SJSA1 (cell line): ENCODE data around the gene RAB40C. TPM values are rescaled to one million over a fixed set of nuclear protein-coding genes. Genes with fewer than 3 reads are reported as not detected.
A peak's percentile ranks its signal among the peaks of the same experiment; 100 is the strongest.

Experiments
- DNase-seq, 2 experiments: peaks; one replicate each; pipeline ENCODE4 v3.0.0-alpha.2; 2015 to 2020; ENCODE audit warnings: low spot score in 2 of 2, low read depth in 1 of 2
- H3K27ac ChIP-seq: fragments of 250-450 bp; sonication (Bioruptor Pico); 2 replicates; pipeline ENCODE4 v1.5.1; 2020; ENCODE audit warnings: mild to moderate bottlenecking, moderate library complexity
- H3K27me3 ChIP-seq: fragments of 250-450 bp; sonication (Bioruptor Pico); replicated peaks from 2 replicates; pipeline ENCODE4 v1.5.1; 2020; ENCODE audit warnings: mild to moderate bottlenecking, moderate library complexity
- H3K36me3 ChIP-seq: fragments of 250-450 bp; sonication (Bioruptor Pico); 2 replicates; pipeline ENCODE4 v1.5.1; 2020; ENCODE audit warnings: mild to moderate bottlenecking
- H3K4me1 ChIP-seq: fragments of 250-450 bp; sonication (Bioruptor Pico); replicated peaks from 2 replicates; pipeline ENCODE4 v1.6.1; 2021; ENCODE audit warnings: mild to moderate bottlenecking
- H3K4me3 ChIP-seq: fragments of 250-450 bp; sonication (Bioruptor Pico); 2 replicates; pipeline ENCODE4 v1.5.1; 2020; ENCODE audit warnings: mild to moderate bottlenecking
- H3K9me3 ChIP-seq: fragments of 250-450 bp; sonication (Bioruptor Pico); replicated peaks from 2 replicates; pipeline ENCODE4 v1.5.1; 2020; ENCODE audit warnings: mild to moderate bottlenecking
- total RNA-seq: library from RNA; depleted of rRNA; stranded (reverse); fragments of >200 nt; shearing (Covaris generic); gene quantifications from 2 replicates; pipeline ENCODE4 v1.2.3, GENCODE V29; 2014

Gene RAB40C
- total RNA-seq, 1 experiment from 2014 or later = 17.8 TPM

DNA sequence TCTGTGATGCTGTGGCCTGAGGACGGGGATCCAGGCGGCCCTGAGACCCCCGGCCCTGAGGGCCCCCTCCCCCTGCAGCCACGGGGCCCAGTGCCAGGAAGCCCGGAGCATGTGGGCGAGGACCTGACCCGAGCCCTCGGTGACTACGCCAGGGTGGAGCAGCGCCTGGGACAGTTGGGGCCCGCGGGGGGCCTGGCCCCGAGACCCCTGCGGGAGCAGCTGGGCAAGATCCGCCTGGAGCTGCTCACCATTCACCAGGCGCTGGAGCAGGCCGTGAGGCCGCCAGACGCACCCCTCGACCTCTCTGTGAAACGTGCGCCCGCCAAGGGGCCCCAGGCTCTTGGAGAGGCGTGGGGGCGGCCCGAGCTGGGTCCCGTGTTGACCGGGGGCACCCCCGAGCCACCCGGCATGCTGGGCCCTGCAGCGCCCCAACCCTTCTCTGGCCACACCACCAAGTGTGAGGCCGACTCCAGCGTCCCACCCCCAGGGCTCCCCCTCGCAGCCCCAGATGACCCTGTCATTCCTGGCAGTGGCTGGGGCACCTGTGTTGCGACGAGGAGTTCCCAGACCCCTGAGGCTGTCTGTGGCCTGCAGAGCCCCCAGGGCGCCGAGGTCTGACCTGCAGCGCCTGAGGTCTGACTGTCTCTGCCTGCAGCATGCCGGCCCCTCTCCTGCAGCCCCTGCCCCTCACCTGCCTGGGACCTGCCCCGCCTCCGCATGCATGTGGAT lies 25.0 kb upstream of the RAB40C start:
- H3K27ac ChIP-seq = no peak overlapping the region
- DNase-seq = no peak
- no peak overlapping the region for H3K4me3 ChIP-seq
- peaks cover under 1% of the 10 kb centered on the region for H3K36me3 ChIP-seq
- H3K27me3 ChIP-seq = peaks cover 20% of the 10 kb centered on the region
- peaks cover 6% of the 10 kb centered on the region for H3K4me1 ChIP-seq
- H3K9me3 ChIP-seq = 0 out of 2 replicates have a peak, but pooled peaks cover under 1% of the 10 kb centered on the region

DNA sequence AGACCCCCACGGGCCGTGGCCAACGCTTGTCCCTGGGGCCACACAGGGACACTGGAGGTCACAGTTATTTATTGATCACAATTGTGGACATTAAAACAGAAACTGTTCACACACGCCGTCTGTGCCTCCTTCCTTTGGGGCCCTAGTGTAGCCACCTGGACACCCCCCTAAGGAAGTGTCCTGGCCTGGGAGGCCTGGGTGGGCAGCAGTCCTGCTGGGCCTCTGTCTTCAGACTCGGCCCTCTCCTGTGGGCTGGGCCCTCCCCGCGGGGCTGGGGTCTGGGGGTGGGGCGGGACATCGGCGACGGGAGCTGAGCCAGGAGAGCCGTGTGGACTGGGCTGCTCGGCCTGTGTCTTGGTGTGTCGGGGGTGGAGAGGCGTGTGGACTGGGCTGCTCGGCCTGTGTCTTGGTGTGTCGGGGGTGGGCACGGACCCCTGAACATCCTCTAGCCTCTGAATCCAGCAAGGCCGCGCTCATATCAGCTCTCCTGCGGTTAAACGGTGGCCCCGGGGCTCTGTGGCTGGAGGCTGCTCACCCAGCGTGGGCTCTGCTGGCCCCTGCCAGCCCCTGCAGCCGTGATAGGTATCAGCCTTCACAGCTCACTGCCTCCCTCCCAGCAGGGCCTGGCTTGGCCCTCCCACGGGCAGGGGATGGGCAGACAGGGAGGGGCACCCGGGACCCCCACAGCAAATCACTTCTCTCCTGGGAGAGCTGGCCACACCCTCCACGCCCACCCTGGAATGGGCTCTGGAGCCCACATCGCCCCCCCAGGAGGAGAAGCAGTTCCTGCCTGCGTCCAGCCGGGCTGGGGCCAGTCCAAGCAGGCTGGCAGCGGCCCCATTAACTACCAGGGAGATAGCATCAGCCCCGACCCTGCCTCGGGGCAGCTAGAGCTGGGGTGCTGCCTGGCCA lies 24.2 kb upstream of the RAB40C start:
- Histone ChIP-seq H3K36me3 (peaks cover 5% of the 10 kb centered on the region), H3K4me3 (no peak overlapping the region), H3K27ac (no peak overlapping the region), H3K27me3 (peaks cover 19% of the 10 kb centered on the region), H3K9me3 (0 out of 2 replicates have a peak, but pooled peaks cover 4% of the 10 kb centered on the region), H3K4me1 (peaks cover 11% of the 10 kb centered on the region)
- DNase-seq = no peak

DNA sequence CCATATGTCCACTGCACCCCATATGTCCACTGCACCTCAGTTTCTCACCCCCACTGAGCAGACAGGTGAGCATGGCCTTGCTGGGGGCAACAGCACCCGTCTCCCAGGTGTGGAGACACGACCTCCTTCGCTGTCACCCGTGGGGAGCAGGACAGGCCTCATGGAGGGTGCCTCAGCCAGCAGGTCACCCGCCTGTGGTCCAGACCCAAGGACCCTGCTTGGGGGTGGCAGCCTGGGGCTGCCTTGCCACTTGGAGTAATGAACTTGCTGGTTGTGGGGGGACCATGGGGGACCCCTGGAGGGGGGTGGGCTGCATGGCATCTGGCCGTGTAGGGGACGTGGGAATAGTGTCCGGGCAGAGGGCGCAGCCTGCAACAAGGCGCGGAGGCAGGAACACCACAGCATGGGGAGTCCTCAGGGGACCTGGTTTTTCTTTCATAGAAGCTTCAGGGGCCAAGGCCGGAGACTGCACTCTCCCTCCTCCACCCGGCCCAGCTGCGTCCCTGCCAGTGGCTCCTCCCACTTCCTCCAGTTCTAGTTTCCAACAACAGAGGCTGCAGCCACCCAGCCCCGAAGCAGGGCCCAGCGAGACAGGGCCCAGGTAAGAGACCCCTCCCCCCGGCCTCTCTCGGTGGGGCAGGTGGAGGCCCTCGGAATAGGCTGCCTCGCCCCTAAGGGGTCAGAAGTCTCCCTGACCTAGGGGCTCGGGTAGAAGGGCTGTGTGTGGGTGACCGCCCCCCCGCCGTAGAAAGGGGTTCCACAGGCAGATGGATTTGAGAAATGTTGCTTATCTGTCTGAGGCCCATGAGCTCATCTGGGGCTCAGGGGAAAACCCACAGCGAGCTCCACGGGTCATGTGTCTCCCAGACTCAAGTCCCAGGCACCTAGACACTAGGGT lies 23.1 kb upstream of the RAB40C start, which contains the start of gene NHLRC4:
NHLRC4 (plus strand) TSS at position 531 of the 898 bp plus-strand sequence. CDS start 1,043 bp downstream, outside the sequence.
- Histone ChIP-seq H3K27me3 (peaks cover 8% of the 10 kb centered on the region), H3K4me1 (peaks cover 13% of the 10 kb centered on the region), H3K4me3 (no peak within 1 kb of the TSS), H3K27ac (no peak within 1 kb of the TSS), H3K9me3 (0 out of 2 replicates have a peak, but pooled peaks cover 4% of the 10 kb centered on the region), H3K36me3 (peaks cover 5% of the 10 kb centered on the region)
- DNase-seq = no peak

DNA sequence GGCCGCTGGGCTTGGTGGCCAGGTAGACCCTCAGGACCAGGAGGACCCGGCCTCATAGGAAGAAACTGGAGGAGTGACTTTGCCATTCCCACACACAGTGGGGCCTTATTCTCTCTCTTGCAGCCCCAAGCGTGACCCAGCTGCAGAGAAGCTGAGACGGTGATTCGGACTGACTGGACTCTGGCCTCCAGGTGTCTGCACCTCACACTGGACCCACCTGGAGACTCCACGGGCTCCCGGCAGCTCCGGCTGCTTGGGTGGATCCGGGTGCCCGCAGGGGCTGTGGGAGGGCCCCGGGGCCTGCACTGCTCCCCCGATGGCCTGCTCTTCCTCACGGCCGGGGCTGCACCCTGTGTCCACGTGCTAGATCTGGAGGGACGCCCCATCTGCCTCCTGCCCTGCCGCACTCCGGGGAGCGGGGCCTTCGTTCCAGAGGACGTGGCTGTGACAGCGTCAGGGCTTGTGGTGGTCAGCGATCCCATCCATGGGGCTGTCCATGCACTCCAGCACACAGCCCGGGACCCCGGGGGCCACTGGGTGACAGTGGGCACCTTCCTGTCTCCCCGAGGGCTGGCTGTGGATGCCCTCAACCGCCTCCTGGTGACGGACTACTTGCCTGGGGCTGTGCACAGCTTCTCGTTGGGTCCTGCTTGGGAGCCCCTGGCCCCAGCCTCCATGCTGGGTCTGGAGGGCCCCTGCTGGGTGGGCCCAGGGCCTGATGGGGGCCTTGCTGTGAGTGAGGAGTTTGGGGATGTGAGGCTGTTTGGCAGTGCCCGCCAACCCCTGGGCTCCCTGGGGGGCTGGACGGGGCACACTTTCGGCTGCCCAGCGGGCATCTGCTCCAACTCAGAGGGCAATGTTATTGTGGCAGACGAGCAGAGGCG lies 22.3 kb upstream of the RAB40C start:
- H3K36me3 ChIP-seq = peaks cover 8% of the 10 kb centered on the region
- peaks cover 1% of the 10 kb centered on the region; the same call in 1 of the 2 replicates for H3K27me3 ChIP-seq
- no peak for DNase-seq
- H3K4me1 ChIP-seq = peaks cover 13% of the 10 kb centered on the region
- H3K9me3 ChIP-seq = 0 out of 2 replicates have a peak, but pooled peaks cover 4% of the 10 kb centered on the region
- no peak overlapping the region for H3K27ac ChIP-seq
- H3K4me3 ChIP-seq = no peak overlapping the region

DNA sequence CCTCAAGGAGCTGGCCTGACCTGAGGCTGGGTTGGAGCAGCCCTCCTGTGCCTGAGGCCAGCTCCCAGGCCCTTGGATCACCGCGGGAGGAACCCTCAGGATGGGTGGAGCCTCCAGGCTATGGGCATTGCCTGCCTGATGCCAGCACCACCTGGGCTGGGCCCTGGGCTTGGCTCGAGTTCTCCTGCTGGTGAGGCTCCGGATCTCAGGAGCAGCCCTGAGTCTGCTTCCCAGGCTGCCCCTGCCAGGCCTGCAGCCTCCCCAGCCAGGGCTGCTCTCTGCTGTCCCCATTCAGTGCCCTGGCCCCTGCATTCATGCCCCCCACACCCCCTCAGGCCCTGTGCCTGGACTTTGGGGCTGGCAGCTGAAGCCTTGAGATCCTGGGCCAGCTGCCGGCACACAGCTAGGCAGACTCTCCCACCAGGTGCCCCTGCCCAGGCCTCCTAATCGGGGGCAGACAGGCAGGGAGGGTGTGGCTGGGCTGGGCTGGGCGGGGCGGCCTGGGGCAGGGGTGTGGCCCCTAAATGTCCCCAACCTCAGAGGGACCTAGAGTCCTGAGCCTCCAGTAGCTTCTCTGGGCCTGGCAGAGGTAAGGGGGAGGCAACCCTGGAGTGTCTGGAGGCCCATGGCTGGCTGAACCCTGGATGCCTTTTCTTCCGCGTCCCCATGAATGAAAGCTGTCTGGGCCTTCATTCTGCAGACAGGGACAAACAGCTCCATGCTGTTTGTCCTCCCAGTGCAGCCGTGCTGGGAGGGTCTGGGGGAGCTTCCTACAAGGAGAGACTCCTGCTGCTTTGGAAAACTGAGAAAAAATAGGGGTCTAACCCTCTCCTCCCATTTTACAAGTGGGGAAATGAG lies 21.2 kb upstream of the RAB40C start:
- H3K9me3 ChIP-seq = 0 out of 2 replicates have a peak, but pooled peaks cover 4% of the 10 kb centered on the region
- no peaks in the 10 kb centered on the region for H3K27me3 ChIP-seq
- H3K27ac ChIP-seq = no peak overlapping the region
- H3K36me3 ChIP-seq = peaks cover 8% of the 10 kb centered on the region
- H3K4me1 ChIP-seq = peaks cover 13% of the 10 kb centered on the region
- no peak overlapping the region; the same call in 1 of the 2 replicates for H3K4me3 ChIP-seq
- no peak for DNase-seq

DNA sequence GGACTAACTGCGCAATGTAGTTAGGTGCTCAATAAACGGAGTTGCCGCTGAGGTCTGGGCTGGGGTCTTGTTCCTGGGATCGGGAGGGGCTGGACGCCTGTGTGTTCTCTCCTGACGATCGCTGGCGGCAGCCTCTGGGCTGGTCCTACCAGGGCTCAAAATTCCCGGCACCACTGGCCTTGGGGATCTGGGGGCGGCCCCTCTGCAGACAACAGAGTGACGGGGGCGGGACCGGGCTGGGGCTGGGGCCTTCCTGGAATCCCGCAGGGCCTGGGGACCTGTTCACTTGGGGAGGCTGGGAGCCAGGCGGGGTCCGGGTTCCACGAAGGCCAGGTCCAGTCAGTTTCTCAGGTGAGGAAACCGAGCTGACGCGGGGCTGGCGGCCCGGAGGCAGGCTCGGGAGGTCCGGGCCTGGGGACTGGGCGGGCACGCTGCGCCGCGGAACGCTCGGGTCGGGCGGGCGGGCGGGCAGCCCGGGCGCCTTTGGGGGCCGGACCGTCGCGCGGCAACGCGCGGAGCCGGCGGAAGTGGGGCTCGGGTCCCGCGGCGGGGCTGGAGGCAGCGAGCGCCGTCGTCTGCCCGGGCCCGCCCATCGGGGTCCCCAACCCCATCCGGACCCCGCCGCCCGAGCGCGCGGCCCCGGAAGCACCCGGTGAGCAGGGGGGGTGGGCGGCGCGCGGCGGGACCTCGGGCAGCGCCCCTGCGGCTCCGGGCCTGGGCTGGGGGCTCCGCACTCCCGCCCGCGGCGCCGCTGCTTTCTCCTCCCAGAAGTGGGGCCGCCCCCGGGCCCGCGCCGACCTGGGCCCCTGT lies 20.2 kb upstream of the RAB40C start, which contains the start of gene PIGQ:
PIGQ (plus strand) TSS at position 524 of the 810 bp plus-strand sequence. CDS start 4,107 bp downstream, outside the sequence.
- peak within 1 kb of the TSS; percentile 99 for H3K4me3 ChIP-seq
- peaks cover 13% of the 10 kb centered on the region for H3K4me1 ChIP-seq
- peaks cover 18% of the 10 kb centered on the region for H3K36me3 ChIP-seq
- peak; percentile 69 to 81 for DNase-seq
- H3K9me3 ChIP-seq = 0 out of 2 replicates have a peak, but pooled peaks cover 4% of the 10 kb centered on the region
- H3K27me3 ChIP-seq = no peaks in the 10 kb centered on the region
- peak within 1 kb of the TSS; percentile 63 for H3K27ac ChIP-seq

DNA sequence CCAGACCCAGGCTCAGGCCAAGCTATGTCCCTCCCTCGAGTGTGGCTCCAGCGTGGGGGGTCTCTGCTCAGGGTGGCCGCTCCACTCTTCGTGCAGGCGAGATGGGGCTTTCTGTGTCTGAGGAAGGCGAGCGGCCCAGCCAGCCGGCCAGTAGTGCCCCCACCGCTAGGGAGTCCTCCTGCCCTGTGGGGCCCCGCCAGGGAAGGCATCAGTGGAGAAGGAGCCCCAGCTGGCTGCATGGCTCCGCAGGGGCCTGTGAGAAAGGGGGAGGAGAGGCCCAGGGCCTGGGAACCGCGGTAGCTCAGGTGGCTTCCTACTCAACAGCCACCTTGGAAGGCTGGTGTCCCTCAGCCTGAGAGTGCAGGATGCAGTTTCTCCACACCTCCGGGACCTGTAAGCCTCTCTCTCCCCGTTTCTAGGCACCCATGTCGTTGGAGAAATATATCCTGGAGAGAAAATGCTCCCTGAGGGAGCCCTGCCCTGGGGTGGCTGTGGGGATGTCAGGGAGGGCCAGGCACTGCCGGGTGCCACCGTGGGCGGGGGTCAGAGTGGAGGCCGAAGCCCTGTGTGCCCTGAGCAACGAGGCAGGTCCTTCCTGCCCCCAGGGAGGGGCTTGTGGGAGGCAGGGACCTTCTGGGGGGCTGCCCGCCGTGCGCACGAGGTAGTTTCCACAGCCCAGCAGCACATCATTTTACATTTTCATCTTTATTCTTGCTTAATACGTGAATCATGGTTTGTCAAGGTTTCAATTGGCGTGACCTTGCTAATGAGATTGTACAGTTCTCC lies 16.8 kb upstream of the RAB40C start:
- Histone ChIP-seq H3K27ac (no peak overlapping the region), H3K4me1 (peaks cover 13% of the 10 kb centered on the region), H3K36me3 (peaks cover 34% of the 10 kb centered on the region)

DNA sequence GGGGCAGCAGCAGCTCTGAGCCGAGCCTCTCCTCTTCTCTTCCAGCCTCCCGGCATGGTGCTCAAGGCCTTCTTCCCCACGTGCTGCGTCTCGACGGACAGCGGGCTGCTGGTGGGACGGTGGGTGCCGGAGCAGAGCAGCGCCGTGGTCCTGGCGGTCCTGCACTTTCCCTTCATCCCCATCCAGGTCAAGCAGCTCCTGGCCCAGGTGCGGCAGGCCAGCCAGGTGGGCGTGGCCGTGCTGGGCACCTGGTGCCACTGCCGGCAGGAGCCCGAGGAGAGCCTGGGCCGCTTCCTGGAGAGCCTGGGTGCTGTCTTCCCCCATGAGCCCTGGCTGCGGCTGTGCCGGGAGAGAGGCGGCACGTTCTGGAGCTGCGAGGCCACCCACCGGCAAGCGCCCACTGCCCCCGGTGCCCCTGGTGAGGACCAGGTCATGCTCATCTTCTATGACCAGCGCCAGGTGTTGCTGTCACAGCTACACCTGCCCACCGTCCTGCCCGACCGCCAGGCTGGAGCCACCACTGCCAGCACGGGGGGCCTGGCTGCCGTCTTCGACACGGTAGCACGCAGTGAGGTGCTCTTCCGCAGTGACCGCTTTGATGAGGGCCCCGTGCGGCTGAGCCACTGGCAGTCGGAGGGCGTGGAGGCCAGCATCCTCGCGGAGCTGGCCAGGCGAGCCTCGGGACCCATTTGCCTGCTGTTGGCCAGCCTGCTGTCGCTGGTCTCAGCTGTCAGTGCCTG lies 15.7 kb upstream of the RAB40C start:
- H3K4me1 ChIP-seq = peaks cover 10% of the 10 kb centered on the region
- 0 out of 2 replicates have a peak, but pooled peaks cover 4% of the 10 kb centered on the region for H3K9me3 ChIP-seq
- no peaks in the 10 kb centered on the region for H3K27me3 ChIP-seq
- no peak overlapping the region for H3K27ac ChIP-seq
- H3K36me3 ChIP-seq = peaks cover 34% of the 10 kb centered on the region
- DNase-seq = no peak
- no peak overlapping the region for H3K4me3 ChIP-seq

More for the DNA sequence above, 16.8 kb upstream of the RAB40C start:
- no peaks in the 10 kb centered on the region for H3K27me3 ChIP-seq
- 0 out of 2 replicates have a peak, but pooled peaks cover 4% of the 10 kb centered on the region for H3K9me3 ChIP-seq
- no peak for DNase-seq
- no peak overlapping the region for H3K4me3 ChIP-seq

DNA sequence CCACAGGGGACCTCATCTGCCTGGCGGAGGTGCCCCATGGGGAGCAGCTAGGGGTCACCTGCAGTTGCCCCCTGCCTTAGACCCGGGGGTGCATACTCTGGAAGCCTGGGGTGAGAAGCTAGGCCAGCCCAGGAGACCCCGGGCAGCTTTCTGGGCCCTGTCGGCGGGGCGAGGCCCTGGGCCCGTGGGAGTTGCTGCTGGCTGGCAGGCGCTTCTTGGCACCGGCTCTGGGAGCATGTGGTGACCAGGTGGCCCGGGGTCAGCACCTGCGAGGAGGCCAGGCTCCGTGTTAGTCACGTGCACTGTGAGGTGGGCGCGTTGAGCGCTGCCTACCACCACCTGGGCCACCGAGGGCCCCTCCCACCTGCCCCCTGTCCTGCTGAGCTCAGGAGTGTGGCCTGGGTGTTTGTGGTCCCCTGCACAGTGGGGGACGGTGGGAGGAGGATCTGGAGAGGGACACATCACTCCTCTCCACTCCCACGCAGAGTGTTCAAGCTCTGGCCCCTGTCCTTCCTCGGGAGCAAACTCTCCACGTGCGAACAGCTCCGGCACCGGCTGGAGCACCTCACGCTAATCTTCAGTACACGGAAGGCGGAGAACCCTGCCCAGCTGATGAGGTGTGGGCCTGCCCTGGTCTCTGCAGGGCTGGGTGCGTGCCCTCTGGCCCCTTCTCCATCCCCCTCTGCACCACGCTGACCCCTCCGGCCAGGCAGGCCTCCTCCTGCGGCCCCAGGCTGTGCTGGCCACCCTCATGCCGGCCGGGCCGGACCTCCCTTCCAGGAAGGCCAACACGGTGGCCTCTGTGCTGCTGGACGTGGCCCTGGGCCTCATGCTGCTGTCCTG lies 14.3 kb upstream of the RAB40C start:
- Histone ChIP-seq H3K36me3 (peaks cover 32% of the 10 kb centered on the region), H3K4me3 (no peak overlapping the region)
- DNase-seq = no peak

More for the DNA sequence above, 14.3 kb upstream of the RAB40C start:
- no peaks in the 10 kb centered on the region for H3K9me3 ChIP-seq
- H3K27ac ChIP-seq = no peak overlapping the region
- peaks cover 3% of the 10 kb centered on the region; the same call in 1 of the 2 replicates for H3K4me1 ChIP-seq
- H3K27me3 ChIP-seq = no peaks in the 10 kb centered on the region
